Activated CD4-positive, alpha-beta T cell treated with anti-CD3 and anti-CD28 coated beads, Interleukin-2, amount 10 ng/mL, durations not matched to agents 24 days and 14 days (primary cell): ENCODE results near the gene RNASE13. TPM values are rescaled to one million over a fixed set of nuclear protein-coding genes. Genes with fewer than 3 reads are reported as not detected.

ENCODE experiments used
- DNase-seq: peaks from one replicate; pipeline ENCODE4 v3.0.0; 2022
- H3K27ac Mint-ChIP-seq: one replicate; pipeline ENCODE4 v1.8.0; 2022; ENCODE audit warnings: mild to moderate bottlenecking, mixed read lengths
- H3K27me3 Mint-ChIP-seq: one replicate; pipeline ENCODE4 v1.8.0; 2022; ENCODE audit warnings: mixed read lengths
- H3K36me3 Mint-ChIP-seq: one replicate; pipeline ENCODE4 v1.8.0; 2022; ENCODE audit warnings: low read depth, mild to moderate bottlenecking, mixed read lengths
- H3K4me1 Mint-ChIP-seq: one replicate; pipeline ENCODE4 v1.8.0; 2021; ENCODE audit warnings: mixed read lengths
- H3K4me3 Mint-ChIP-seq: one replicate; pipeline ENCODE4 v1.8.0; 2022; ENCODE audit warnings: mild to moderate bottlenecking, moderate library complexity, mixed read lengths
- H3K9me3 Mint-ChIP-seq: one replicate; pipeline ENCODE4 v1.8.0; 2021; ENCODE audit warnings: mixed read lengths
- intact Hi-C: fragments of 100-400 bp; cut with micrococcal nuclease; formaldehyde crosslinking; loops from one replicate; pipeline ENCODE4 v1.15.1; 2023
- total RNA-seq: library from RNA; stranded (reverse); gene quantifications from 2 replicates; pipeline ENCODE4 v1.2.3, GENCODE V29; 2022

RNASE13 gene, protein sequence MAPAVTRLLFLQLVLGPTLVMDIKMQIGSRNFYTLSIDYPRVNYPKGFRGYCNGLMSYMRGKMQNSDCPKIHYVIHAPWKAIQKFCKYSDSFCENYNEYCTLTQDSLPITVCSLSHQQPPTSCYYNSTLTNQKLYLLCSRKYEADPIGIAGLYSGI
- not detected in 2 replicates for total RNA-seq

DNA sequence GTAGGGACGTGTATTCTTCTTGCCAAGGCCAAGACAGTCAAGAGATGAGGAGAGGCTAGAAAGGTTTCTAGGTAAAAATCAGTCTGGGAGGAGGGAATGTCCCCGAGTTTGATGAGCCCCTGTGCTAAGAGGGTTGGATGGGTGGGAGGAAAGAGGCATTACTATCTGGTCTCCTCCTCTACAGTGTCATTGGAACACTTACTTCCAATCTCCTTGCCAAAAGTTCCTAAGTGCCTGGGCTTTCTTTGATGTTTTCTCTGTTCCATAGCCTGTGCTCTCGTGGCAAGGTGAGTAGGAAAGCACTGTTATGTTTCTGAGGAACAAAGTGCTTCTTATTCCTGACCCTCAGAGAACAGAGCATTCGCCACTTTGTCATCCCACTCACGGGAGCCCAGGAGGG is at the start of gene RNASE13:
Gene RNASE13, minus strand, starts transcription at position 101 of the 400 bp plus-strand sequence. CDS start 519 bp downstream, outside the sequence.
- no peaks in the 10 kb centered on the region for H3K9me3 Mint-ChIP-seq
- H3K4me3 Mint-ChIP-seq: no peak within 1 kb of the TSS
- no peak for DNase-seq
- no peak within 1 kb of the TSS for H3K27ac Mint-ChIP-seq
- intact Hi-C loops: no loop called here
- H3K4me1 Mint-ChIP-seq: no peaks in the 10 kb centered on the region
- peaks cover 21% of the 10 kb centered on the region for H3K27me3 Mint-ChIP-seq
- H3K36me3 Mint-ChIP-seq: no peaks in the 10 kb centered on the region

DNA sequence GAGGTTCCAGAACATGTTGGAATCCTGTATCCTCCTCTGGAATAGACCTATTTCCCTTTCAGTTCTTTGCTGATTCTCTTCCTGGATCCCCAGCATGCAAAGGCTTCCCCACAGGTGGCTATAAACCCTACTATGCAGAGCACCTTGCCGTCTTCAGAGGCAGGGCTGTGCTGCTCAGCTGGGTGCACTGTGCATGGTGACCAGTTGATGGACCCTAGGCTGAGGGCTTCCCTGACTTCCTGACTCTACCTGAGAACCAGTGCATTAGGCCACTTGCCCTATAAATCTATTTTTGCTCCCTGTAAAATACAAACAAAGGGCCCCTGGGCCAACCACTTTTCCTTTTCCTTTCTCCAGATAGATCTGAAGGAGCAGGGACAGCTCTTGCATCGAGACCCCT is 49.8 kb upstream of the RNASE13 start:
- no peak for DNase-seq
- H3K27me3 Mint-ChIP-seq: peaks cover 1% of the 10 kb centered on the region
- H3K4me3 Mint-ChIP-seq: no peak overlapping the region
- H3K4me1 Mint-ChIP-seq: peaks cover 22% of the 10 kb centered on the region
- H3K9me3 Mint-ChIP-seq: no peaks in the 10 kb centered on the region
- no peak overlapping the region for H3K27ac Mint-ChIP-seq
- H3K36me3 Mint-ChIP-seq: no peaks in the 10 kb centered on the region
- intact Hi-C loops: no loop called here

DNA sequence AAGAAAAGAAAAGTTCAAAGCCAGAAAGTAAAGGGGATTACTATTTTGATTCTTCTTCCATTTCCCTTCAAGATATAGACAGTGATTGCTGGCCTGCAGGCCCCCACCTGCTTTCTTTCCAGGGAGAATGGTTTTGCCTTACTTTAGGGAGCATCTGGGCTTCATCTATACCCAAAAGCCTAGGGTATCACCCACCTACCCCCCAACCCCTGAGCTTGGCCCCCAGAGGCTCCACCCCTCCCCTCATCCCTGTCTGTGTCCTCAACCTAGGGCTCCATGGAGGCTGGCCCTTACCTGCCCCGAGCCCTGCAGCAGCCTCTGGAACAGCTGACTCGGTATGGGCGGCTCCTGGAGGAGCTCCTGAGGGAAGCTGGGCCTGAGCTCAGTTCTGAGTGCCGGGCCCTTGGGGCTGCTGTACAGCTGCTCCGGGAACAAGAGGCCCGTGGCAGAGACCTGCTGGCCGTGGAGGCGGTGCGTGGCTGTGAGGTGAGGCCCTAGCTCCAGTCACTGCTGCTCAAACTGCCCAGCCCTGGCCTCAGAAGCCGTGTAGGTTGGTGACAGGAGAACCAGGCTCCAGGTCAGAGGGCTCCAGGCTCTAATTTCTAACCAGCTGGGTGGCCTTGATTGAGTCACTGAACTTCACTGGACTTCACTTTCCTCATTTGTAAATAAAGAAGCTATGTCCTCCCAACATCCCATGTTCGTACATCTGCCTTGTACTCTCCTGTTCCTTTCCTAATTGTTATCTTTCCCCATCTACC is 49.1 kb upstream of the RNASE13 start:
- H3K9me3 Mint-ChIP-seq: no peaks in the 10 kb centered on the region
- H3K36me3 Mint-ChIP-seq: no peaks in the 10 kb centered on the region
- no peak overlapping the region for H3K4me3 Mint-ChIP-seq
- H3K27ac Mint-ChIP-seq: no peak overlapping the region
- H3K4me1 Mint-ChIP-seq: peaks cover 20% of the 10 kb centered on the region
- intact Hi-C loops: no loop called here
- peaks cover 4% of the 10 kb centered on the region for H3K27me3 Mint-ChIP-seq
- no peak for DNase-seq

DNA sequence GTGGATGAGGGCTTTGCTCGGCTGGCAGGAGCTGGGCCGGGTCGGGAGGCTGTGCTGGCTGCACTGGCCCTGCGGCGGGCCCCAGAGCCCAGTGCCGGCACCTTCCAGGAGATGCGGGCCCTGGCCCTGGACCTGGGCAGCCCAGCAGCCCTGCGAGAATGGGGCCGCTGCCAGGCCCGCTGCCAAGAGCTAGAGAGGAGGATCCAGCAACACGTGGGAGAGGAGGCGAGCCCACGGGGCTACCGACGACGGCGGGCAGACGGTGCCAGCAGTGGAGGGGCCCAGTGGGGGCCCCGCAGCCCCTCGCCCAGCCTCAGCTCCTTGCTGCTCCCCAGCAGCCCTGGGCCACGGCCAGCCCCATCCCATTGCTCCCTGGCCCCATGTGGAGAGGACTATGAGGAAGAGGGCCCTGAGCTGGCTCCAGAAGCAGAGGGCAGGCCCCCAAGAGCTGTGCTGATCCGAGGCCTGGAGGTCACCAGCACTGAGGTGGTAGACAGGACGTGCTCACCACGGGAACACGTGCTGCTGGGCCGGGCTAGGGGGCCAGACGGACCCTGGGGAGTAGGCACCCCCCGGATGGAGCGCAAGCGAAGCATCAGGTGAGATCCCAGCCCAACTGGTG is 47.0 kb upstream of the RNASE13 start:
- peaks cover 6% of the 10 kb centered on the region for H3K4me1 Mint-ChIP-seq
- H3K9me3 Mint-ChIP-seq: no peaks in the 10 kb centered on the region
- no peak overlapping the region for H3K4me3 Mint-ChIP-seq

DNA sequence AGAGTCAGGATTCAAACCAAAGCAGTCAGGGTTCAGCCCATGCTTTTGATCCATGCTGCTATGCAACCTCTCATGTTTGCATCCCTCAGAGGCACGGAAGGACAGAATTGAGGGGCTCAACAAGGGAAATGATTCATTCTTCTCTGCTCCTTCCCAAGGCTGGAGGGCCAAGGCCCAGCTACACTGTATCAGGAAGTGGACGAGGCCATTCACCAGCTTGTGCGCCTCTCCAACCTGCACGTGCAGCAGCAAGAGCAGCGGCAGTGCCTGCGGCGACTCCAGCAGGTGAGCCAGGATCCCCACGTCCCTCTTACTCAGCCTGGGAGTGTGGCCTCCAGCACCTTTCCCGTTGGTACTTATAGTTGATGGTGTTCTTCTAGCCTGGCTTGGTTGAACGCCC is 44.1 kb upstream of the RNASE13 start:
- intact Hi-C loops: no loop called here
- no peak overlapping the region for H3K27ac Mint-ChIP-seq
- peaks cover 12% of the 10 kb centered on the region for H3K27me3 Mint-ChIP-seq
- H3K4me1 Mint-ChIP-seq: no peaks in the 10 kb centered on the region
- H3K4me3 Mint-ChIP-seq: no peak overlapping the region
- H3K36me3 Mint-ChIP-seq: no peaks in the 10 kb centered on the region
- no peaks in the 10 kb centered on the region for H3K9me3 Mint-ChIP-seq
- no peak for DNase-seq

More for the DNA sequence above, 47.0 kb upstream of the RNASE13 start:
- Mint-ChIP-seq H3K27me3 (peaks cover 5% of the 10 kb centered on the region), H3K27ac (no peak overlapping the region), H3K36me3 (no peaks in the 10 kb centered on the region)
- no peak for DNase-seq
- intact Hi-C loops: no loop called here

DNA sequence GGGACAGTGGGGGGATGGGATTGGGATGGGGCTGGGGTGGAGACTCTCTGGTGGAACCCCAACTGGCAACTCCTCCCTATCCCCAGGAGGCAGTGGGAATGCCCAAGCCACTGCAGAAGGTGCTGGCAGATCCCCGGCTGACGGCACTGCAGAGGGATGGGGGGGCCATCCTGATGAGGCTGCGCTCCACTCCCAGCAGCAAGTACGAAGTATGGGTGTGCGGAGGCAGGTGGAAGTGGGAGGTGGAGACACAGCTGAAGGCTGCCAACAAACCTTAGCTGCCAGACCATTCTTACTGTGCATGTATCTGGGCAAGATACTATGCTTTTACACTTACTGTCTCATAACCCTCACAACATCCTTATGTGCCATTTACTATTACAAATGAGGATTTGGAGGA is 43.7 kb upstream of the RNASE13 start:
- Mint-ChIP-seq H3K27ac (no peak overlapping the region), H3K36me3 (no peaks in the 10 kb centered on the region), H3K4me3 (no peak overlapping the region), H3K9me3 (no peaks in the 10 kb centered on the region), H3K4me1 (no peaks in the 10 kb centered on the region), H3K27me3 (peaks cover 17% of the 10 kb centered on the region)
- intact Hi-C loops: no loop called here
- DNase-seq: no peak

DNA sequence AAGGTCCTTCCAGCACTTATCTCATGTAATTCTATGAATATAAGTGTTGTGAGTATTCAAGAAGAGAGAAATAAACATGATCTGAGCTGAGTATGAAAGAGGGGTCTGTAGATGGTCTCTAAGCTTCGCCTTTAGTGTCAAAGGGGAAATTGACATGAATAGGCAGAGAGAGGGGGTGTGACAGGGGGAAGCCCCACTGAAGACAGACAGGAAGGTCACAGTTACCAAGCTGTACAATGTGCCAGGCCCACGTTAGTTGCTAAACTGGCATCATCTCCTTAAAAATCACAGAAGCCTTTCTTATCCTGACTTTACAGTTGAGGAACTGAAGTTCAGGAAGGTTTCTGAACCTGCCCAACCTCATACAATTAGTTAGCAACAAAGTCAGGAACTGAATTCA is 43.1 kb upstream of the RNASE13 start:
- no peak overlapping the region for H3K27ac Mint-ChIP-seq
- H3K27me3 Mint-ChIP-seq: peaks cover 22% of the 10 kb centered on the region
- no peak overlapping the region for H3K4me3 Mint-ChIP-seq
- H3K4me1 Mint-ChIP-seq: no peaks in the 10 kb centered on the region
- no peaks in the 10 kb centered on the region for H3K36me3 Mint-ChIP-seq
- H3K9me3 Mint-ChIP-seq: no peaks in the 10 kb centered on the region
- no peak for DNase-seq
- intact Hi-C loops: no loop called here

DNA sequence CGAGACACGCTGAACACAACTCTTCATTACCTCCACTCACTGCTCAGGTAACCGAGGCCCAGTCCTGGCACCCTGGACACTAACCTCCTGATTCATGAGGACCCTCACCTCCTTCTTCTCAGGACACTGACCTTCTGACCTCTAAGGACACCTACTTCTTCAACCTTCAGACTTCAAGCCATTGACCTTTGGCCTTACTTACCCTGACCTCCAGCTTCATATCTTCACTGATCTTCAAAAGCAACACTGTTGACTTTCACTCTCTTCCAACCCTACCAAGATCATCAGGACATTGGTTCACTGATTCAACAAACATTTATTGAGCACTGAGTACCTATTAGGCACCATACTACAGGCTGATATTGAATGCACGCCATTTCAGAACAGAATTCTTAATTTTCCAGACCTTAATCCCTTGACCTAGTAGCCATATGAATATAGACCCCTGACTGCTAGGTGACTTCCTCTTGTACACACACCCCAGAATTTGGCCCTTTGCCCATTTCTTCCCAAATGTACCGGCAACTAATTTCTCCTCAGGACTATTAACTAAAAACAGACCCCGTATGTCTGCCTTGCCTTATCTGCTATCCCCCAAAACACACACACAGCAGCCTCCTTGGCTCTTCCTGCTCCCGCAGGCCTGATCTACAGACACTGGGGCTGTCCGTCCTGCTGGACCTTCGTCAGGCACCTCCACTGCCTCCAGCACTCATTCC is 41.3 kb upstream of the RNASE13 start:
- intact Hi-C loops: no loop called here
- H3K4me1 Mint-ChIP-seq: peaks cover 14% of the 10 kb centered on the region
- peaks cover under 1% of the 10 kb centered on the region for H3K36me3 Mint-ChIP-seq
- peaks cover 40% of the 10 kb centered on the region for H3K27me3 Mint-ChIP-seq
- no peak for DNase-seq
- no peak overlapping the region for H3K27ac Mint-ChIP-seq
- H3K4me3 Mint-ChIP-seq: no peak overlapping the region
- no peaks in the 10 kb centered on the region for H3K9me3 Mint-ChIP-seq

DNA sequence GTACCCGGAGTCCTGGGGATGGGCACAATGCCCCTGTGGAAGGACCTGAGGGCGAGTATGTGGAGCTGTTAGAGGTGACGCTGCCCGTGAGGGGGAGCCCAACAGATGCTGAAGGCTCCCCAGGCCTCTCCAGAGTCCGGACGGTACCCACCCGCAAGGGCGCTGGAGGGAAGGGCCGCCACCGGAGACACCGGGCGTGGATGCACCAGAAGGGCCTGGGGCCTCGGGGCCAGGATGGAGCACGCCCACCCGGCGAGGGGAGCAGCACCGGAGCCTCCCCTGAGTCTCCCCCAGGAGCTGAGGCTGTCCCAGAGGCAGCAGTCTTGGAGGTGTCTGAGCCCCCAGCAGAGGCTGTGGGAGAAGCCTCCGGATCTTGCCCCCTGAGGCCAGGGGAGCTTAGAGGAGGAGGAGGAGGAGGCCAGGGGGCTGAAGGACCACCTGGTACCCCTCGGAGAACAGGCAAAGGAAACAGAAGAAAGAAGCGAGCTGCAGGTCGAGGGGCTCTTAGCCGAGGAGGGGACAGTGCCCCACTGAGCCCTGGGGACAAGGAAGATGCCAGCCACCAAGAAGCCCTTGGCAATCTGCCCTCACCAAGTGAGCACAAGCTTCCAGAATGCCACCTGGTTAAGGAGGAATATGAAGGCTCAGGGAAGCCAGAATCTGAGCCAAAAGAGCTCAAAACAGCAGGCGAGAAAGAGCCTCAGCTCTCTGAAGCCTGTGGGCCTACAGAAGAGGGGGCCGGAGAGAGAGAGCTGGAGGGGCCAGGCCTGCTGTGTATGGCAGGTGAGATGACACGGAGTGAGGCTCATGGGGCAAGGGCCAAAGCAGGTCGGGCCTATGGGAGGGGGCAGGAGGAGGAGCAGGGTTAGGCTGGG is 40.0 kb upstream of the RNASE13 start:
- no peak overlapping the region for H3K27ac Mint-ChIP-seq
- H3K27me3 Mint-ChIP-seq: peaks cover 48% of the 10 kb centered on the region
- H3K9me3 Mint-ChIP-seq: no peaks in the 10 kb centered on the region
- intact Hi-C loops: no loop called here
- DNase-seq: no peak
- H3K4me3 Mint-ChIP-seq: no peak overlapping the region
- peaks cover 21% of the 10 kb centered on the region for H3K4me1 Mint-ChIP-seq
- H3K36me3 Mint-ChIP-seq: peaks cover 1% of the 10 kb centered on the region

DNA sequence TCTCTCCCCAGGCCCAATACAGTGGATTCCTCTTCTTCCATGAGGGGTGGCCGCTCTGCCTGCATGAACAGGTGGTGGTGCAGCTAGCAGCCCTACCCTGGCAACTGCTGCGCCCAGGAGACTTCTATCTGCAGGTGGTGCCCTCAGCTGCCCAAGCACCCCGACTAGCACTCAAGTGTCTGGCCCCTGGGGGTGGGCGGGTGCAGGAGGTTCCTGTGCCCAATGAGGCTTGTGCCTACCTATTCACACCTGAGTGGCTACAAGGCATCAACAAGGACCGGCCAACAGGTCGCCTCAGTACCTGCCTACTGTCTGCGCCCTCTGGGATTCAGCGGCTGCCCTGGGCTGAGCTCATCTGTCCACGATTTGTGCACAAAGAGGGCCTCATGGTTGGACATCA is 39.3 kb upstream of the RNASE13 start:
- intact Hi-C loops: no loop called here
- peaks cover 1% of the 10 kb centered on the region for H3K36me3 Mint-ChIP-seq
- H3K4me1 Mint-ChIP-seq: peaks cover 28% of the 10 kb centered on the region
- H3K4me3 Mint-ChIP-seq: no peak overlapping the region
- peaks cover 52% of the 10 kb centered on the region for H3K27me3 Mint-ChIP-seq
- no peak overlapping the region for H3K27ac Mint-ChIP-seq
- DNase-seq: no peak
- no peaks in the 10 kb centered on the region for H3K9me3 Mint-ChIP-seq

DNA sequence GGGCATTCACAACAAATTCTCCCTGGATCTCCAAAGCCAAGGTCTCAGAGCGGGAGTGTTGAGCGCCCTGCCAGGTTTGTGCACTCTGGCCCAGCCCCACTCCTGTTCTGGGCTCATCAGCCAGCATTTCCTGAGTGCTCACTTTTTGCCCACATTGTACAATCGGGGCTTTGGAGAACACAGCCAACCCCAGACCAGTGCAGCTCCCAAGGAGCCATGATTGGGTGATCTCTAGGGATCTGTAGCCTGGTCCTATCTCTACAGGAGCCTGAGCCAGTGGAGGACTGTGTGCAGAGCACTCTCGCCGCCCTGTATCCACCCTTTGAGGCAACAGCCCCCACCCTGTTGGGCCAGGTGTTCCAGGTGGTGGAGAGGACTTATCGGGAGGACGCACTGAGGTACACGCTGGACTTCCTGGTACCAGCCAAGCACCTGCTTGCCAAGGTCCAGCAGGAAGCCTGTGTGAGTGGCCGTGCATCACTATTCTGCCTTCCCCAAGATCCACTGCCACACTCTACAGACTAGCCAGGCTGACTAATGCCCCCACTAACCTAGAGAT is 38.3 kb upstream of the RNASE13 start:
- Mint-ChIP-seq H3K4me3 (peak overlapping the region; percentile 5), H3K36me3 (peaks cover 1% of the 10 kb centered on the region), H3K9me3 (no peaks in the 10 kb centered on the region), H3K27me3 (peaks cover 61% of the 10 kb centered on the region), H3K4me1 (peaks cover 33% of the 10 kb centered on the region), H3K27ac (no peak overlapping the region)
- intact Hi-C loops: no loop called here
- DNase-seq: no peak

DNA sequence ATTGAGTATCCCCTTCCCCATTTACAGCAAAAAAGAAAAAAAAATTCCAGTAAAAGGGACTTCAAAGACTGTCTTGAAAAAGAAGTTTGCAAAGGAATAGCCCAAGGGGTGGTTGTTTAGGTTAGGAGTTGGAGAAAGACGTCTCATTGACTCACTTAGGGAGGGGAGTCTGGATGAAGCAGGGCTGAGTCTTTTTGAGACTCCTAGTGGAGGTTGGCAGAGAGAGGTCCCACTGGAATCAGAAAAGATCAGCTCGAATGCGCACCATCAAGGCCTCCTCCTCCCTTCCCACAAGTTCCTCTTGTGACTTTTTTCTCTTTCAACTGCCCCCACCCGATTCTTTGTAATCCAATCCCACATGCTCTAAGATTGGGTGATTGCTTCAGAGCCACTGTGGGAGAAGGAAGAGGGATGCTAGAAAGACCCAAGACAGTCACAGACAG is 37.4 kb upstream of the RNASE13 start:
- H3K9me3 Mint-ChIP-seq: no peaks in the 10 kb centered on the region
- peaks cover 1% of the 10 kb centered on the region for H3K36me3 Mint-ChIP-seq
- intact Hi-C loops: no loop called here
- peak overlapping the region; percentile 77 for H3K4me3 Mint-ChIP-seq
- H3K27ac Mint-ChIP-seq: no peak overlapping the region
- DNase-seq: no peak
- peaks cover 69% of the 10 kb centered on the region for H3K27me3 Mint-ChIP-seq
- peaks cover 33% of the 10 kb centered on the region for H3K4me1 Mint-ChIP-seq
